WTC11 (cell line): Measurements from ENCODE around the gene JADE2. TPM values are rescaled to one million over a fixed set of nuclear protein-coding genes. Genes with fewer than 3 reads are reported as not detected.
"Not testable (repeated sequence)": the region's sequence is repeated elsewhere in the genome, so short reads cannot be mapped to it uniquely, and the experiment has no call there.

Experiments used
- ATAC-seq: fragments of 200-7000 bp; cut with Tn5 transposase; 2 replicates; pipeline ENCODE4 v1.10.0; 2021; ENCODE audit warnings: mild to moderate bottlenecking, moderate library complexity
- CTCF ChIA-PET: fragments of 300-600 bp; sonication (Branson Sonifier 250); formaldehyde crosslinking; loops from one replicate; lab custom pipeline; 2021; ENCODE audit warnings: antibody characterized with exemption; lab: Charles Lee
- POLR2A ChIA-PET: fragments of 350-600 bp; sonication (Branson Sonifier 250); formaldehyde crosslinking; loops from one replicate; lab custom pipeline; 2021; ENCODE audit warnings: antibody characterized with exemption; lab: Charles Lee
- DNase-seq: peaks from one replicate; pipeline ENCODE4 v3.0.0; 2021; ENCODE audit warnings: low spot score
- H3K27ac Mint-ChIP-seq: 2 replicates; pipeline ENCODE4 v1.8.0; 2021; ENCODE audit warnings: mixed read lengths
- H3K27me3 Mint-ChIP-seq: 2 replicates; pipeline ENCODE4 v1.8.0; 2021; ENCODE audit warnings: low read depth, mild to moderate bottlenecking, moderate library complexity, mixed read lengths
- H3K36me3 Mint-ChIP-seq: 2 replicates; pipeline ENCODE4 v1.8.0; 2021; ENCODE audit warnings: mixed read lengths
- H3K4me1 Mint-ChIP-seq: 2 replicates; pipeline ENCODE4 v1.8.0; 2022; ENCODE audit warnings: mixed read lengths
- H3K4me3 Mint-ChIP-seq: 2 replicates; pipeline ENCODE4 v1.8.0; 2021; ENCODE audit warnings: mild to moderate bottlenecking, moderate library complexity, mixed read lengths
- H3K9me3 Mint-ChIP-seq: 2 replicates; pipeline ENCODE4 v1.8.0; 2021; ENCODE audit warnings: mixed read lengths
- CBFB ChIP-seq: sonication (generic); formaldehyde crosslinking; IDR thresholded peaks from 2 replicates; pipeline ENCODE4 v1.8.1; 2022; ENCODE audit warnings: mild to moderate bottlenecking, low read depth, missing genetic modification reagents
- CREM ChIP-seq: sonication (generic); formaldehyde crosslinking; IDR thresholded peaks from 2 replicates; pipeline ENCODE4 v1.8.1; 2022; ENCODE audit warnings: mild to moderate bottlenecking, missing genetic modification reagents, moderate library complexity
- ELF4 ChIP-seq: sonication (generic); formaldehyde crosslinking; IDR thresholded peaks from 2 replicates; pipeline ENCODE4 v1.8.1; 2022; ENCODE audit warnings: low read depth, mild to moderate bottlenecking, moderate library complexity, missing genetic modification reagents
- FOXP1 ChIP-seq: sonication (generic); formaldehyde crosslinking; IDR thresholded peaks from 2 replicates; pipeline ENCODE4 v1.8.0; 2022; ENCODE audit warnings: missing genetic modification reagents, mild to moderate bottlenecking, moderate library complexity, borderline replicate concordance
- NFE2L1 ChIP-seq: sonication (generic); formaldehyde crosslinking; IDR thresholded peaks from 2 replicates; pipeline ENCODE4 v1.8.1; 2023; ENCODE audit warnings: missing genetic modification reagents
- NFYB ChIP-seq: sonication (generic); formaldehyde crosslinking; conservative IDR thresholded peaks from 2 replicates; pipeline ENCODE4 v1.8.0; 2022; ENCODE audit warnings: low read depth, missing genetic modification reagents
- OVOL2 ChIP-seq: fragments of 250-450 bp; sonication (Bioruptor Pico); IDR thresholded peaks from 2 replicates; pipeline ENCODE4 v1.9.0; 2021; ENCODE audit warnings: mild to moderate bottlenecking, borderline replicate concordance
- SOX15 ChIP-seq: fragments of 250-450 bp; sonication (Bioruptor Pico); IDR thresholded peaks from 2 replicates; pipeline ENCODE4 v1.9.0; 2021; ENCODE audit warnings: mild to moderate bottlenecking
- TCF7 ChIP-seq: sonication (generic); formaldehyde crosslinking; IDR thresholded peaks from 2 replicates; pipeline ENCODE4 v1.8.0; 2022; ENCODE audit warnings: mild to moderate bottlenecking, low read depth, missing genetic modification reagents, moderate library complexity
- TEAD4 ChIP-seq: sonication (generic); formaldehyde crosslinking; IDR thresholded peaks from 2 replicates; pipeline ENCODE4 v1.8.0; 2022; ENCODE audit warnings: mild to moderate bottlenecking, missing genetic modification reagents
- ZNF219 ChIP-seq: sonication (generic); formaldehyde crosslinking; IDR thresholded peaks from 2 replicates; pipeline ENCODE4 v1.8.0; 2023; ENCODE audit warnings: missing genetic modification reagents, mild to moderate bottlenecking, borderline replicate concordance
- ZNF671 ChIP-seq: fragments of 250-450 bp; sonication (Bioruptor Pico); IDR thresholded peaks from 2 replicates; pipeline ENCODE4 v1.8.0; 2021; ENCODE audit warnings: mild to moderate bottlenecking
- total RNA-seq: library from RNA; stranded (reverse); gene quantifications from 3 replicates; pipeline ENCODE4 v1.2.3, GENCODE V29; 2021
- TF ChIP-seq, protein P1 (sequence below): sonication (generic); formaldehyde crosslinking; IDR thresholded peaks from 2 replicates; pipeline ENCODE4 v1.8.1; 2022; ENCODE audit warnings: mild to moderate bottlenecking, moderate library complexity, missing genetic modification reagents
- TF ChIP-seq, protein P2 (sequence below): sonication (generic); formaldehyde crosslinking; IDR thresholded peaks from 2 replicates; pipeline ENCODE4 v1.8.0; 2023; ENCODE audit warnings: missing genetic modification reagents, mild to moderate bottlenecking, borderline replicate concordance
- TF ChIP-seq, protein P3 (sequence below): sonication (generic); formaldehyde crosslinking; conservative IDR thresholded peaks from 2 replicates; pipeline ENCODE4 v1.8.1; 2023; ENCODE audit warnings: mild to moderate bottlenecking, low read depth, missing genetic modification reagents, moderate library complexity
- TF ChIP-seq, protein P4 (sequence below): sonication (generic); formaldehyde crosslinking; IDR thresholded peaks from 2 replicates; pipeline ENCODE4 v1.8.1; 2023; ENCODE audit warnings: mild to moderate bottlenecking, missing genetic modification reagents, moderate library complexity

Gene JADE2
- total RNA-seq, 1 experiment from 2014 or later: 40.8 TPM

DNA sequence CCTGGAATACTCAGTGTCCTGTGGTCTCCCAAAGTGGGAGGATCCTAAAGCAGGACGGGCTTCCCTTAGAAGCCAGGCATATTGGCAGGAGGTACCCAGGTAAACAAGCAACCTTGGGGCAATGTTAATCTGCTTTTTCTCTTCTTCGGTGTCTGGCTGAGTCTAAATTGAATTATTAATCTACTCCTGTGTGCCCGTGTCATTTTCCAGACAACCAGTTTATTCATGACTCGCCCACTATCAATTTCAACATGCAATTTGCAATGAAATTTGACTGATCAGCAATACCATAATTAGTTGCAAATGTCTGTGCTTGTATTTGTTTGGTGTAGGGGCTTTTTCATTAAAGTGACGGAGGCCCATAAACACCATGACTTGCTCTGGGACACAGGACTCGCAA lies 32.9 kb upstream of the JADE2 start (continued):
- no peak for TF ChIP-seq NFE2L1 (CRISPR knock-in tag)
- TF ChIP-seq CREM: no peak
- TF ChIP-seq FOXP1 (CRISPR knock-in tag): no peak
- no peak for TF ChIP-seq CBFB
- TF ChIP-seq SOX15 (CRISPR knock-in tag): no peak
- no peak for TF ChIP-seq ZNF219 (CRISPR knock-in tag)
- TF ChIP-seq ZNF671 (CRISPR knock-in tag): no peak
- TF ChIP-seq OVOL2 (CRISPR knock-in tag): no peak

DNA sequence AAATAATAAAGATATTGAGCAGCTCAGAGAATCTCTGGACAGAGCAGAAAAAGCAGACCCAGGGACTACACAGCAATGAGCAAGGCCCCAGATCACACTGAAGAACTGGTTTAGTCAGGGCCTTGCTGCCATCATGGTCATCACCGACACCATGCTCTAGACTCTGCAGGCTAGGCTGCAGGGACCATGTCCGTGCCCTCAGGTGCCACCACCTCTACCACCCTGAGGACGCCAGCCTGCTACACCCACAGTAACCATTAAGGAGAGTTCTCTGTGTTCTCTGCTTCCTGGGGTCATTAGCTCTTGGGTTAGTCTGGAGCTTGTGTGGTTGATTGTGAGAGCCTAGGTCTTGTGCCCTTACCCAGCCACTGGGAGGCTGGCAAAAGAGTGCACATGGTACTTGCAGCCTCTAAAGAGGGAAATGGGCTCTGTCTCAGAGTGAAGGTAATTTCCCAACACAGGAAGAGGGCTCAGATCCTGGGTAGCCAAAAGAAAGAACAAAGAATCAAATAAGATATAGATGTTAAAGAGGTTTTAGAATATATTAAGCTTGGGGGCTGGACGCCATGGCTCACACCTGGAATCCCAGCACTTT lies 31.9 kb upstream of the JADE2 start:
- Mint-ChIP-seq H3K9me3 (no peaks in the 10 kb centered on the region), H3K4me3 (no peak overlapping the region), H3K27me3 (no peaks in the 10 kb centered on the region), H3K4me1 (no peaks in the 10 kb centered on the region), H3K27ac (no peak overlapping the region), H3K36me3 (no peaks in the 10 kb centered on the region)
- ATAC-seq: no peak
- ChIA-PET CTCF (no interaction called here), POLR2A (no interaction called here)
- TF ChIP-seq, protein P1, sequence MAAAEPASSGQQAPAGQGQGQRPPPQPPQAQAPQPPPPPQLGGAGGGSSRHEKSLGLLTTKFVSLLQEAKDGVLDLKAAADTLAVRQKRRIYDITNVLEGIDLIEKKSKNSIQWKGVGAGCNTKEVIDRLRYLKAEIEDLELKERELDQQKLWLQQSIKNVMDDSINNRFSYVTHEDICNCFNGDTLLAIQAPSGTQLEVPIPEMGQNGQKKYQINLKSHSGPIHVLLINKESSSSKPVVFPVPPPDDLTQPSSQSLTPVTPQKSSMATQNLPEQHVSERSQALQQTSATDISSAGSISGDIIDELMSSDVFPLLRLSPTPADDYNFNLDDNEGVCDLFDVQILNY (CRISPR knock-in tag): no peak
- no peak for TF ChIP-seq TEAD4 (CRISPR knock-in tag)
- no peak for TF ChIP-seq TCF7
- DNase-seq: no peak

DNA sequence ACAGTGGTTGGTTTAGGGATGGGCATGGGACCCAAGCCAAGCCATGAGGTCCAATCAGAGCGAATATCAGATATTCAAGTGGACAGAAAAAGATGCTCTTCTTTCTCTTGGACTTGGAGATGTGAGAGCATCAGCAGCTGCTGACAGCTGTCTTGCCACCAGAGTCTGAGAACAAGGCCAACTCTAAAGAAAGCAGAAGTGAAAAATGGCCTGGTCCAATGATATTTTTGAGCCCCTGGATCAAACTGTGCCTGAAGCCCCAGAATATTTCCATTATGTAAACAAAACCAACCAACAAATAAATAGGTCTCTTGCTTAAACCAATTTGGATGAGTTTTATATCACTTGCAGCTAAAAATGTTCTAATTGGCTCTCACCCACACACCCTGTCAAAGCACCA lies 30.7 kb upstream of the JADE2 start:
- no peaks in the 10 kb centered on the region for H3K9me3 Mint-ChIP-seq
- ChIA-PET CTCF (interaction anchor here (1.5 kb wide), 1 partner anchor 11 kb away, joined by 3 read pairs; no protein-coding TSS in a partner anchor), POLR2A (no interaction called here)
- H3K36me3 Mint-ChIP-seq: no peaks in the 10 kb centered on the region
- no peak for ATAC-seq
- DNase-seq: no peak
- H3K4me1 Mint-ChIP-seq: no peaks in the 10 kb centered on the region
- H3K4me3 Mint-ChIP-seq: no peak overlapping the region
- no peaks in the 10 kb centered on the region for H3K27me3 Mint-ChIP-seq
- TF ChIP-seq, protein P2, sequence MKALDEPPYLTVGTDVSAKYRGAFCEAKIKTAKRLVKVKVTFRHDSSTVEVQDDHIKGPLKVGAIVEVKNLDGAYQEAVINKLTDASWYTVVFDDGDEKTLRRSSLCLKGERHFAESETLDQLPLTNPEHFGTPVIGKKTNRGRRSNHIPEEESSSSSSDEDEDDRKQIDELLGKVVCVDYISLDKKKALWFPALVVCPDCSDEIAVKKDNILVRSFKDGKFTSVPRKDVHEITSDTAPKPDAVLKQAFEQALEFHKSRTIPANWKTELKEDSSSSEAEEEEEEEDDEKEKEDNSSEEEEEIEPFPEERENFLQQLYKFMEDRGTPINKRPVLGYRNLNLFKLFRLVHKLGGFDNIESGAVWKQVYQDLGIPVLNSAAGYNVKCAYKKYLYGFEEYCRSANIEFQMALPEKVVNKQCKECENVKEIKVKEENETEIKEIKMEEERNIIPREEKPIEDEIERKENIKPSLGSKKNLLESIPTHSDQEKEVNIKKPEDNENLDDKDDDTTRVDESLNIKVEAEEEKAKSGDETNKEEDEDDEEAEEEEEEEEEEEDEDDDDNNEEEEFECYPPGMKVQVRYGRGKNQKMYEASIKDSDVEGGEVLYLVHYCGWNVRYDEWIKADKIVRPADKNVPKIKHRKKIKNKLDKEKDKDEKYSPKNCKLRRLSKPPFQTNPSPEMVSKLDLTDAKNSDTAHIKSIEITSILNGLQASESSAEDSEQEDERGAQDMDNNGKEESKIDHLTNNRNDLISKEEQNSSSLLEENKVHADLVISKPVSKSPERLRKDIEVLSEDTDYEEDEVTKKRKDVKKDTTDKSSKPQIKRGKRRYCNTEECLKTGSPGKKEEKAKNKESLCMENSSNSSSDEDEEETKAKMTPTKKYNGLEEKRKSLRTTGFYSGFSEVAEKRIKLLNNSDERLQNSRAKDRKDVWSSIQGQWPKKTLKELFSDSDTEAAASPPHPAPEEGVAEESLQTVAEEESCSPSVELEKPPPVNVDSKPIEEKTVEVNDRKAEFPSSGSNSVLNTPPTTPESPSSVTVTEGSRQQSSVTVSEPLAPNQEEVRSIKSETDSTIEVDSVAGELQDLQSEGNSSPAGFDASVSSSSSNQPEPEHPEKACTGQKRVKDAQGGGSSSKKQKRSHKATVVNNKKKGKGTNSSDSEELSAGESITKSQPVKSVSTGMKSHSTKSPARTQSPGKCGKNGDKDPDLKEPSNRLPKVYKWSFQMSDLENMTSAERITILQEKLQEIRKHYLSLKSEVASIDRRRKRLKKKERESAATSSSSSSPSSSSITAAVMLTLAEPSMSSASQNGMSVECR (CRISPR knock-in tag): no peak
- TF ChIP-seq, protein P3, sequence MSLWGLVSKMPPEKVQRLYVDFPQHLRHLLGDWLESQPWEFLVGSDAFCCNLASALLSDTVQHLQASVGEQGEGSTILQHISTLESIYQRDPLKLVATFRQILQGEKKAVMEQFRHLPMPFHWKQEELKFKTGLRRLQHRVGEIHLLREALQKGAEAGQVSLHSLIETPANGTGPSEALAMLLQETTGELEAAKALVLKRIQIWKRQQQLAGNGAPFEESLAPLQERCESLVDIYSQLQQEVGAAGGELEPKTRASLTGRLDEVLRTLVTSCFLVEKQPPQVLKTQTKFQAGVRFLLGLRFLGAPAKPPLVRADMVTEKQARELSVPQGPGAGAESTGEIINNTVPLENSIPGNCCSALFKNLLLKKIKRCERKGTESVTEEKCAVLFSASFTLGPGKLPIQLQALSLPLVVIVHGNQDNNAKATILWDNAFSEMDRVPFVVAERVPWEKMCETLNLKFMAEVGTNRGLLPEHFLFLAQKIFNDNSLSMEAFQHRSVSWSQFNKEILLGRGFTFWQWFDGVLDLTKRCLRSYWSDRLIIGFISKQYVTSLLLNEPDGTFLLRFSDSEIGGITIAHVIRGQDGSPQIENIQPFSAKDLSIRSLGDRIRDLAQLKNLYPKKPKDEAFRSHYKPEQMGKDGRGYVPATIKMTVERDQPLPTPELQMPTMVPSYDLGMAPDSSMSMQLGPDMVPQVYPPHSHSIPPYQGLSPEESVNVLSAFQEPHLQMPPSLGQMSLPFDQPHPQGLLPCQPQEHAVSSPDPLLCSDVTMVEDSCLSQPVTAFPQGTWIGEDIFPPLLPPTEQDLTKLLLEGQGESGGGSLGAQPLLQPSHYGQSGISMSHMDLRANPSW: no peak
- TF ChIP-seq ZNF671 (CRISPR knock-in tag) (no peak), SOX15 (CRISPR knock-in tag) (no peak), ELF4 (CRISPR knock-in tag) (no peak), NFYB (CRISPR knock-in tag) (no peak)
- TF ChIP-seq, protein P4, sequence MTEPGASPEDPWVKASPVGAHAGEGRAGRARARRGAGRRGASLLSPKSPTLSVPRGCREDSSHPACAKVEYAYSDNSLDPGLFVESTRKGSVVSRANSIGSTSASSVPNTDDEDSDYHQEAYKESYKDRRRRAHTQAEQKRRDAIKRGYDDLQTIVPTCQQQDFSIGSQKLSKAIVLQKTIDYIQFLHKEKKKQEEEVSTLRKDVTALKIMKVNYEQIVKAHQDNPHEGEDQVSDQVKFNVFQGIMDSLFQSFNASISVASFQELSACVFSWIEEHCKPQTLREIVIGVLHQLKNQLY (CRISPR knock-in tag): no peak
- H3K27ac Mint-ChIP-seq: no peak overlapping the region

DNA sequence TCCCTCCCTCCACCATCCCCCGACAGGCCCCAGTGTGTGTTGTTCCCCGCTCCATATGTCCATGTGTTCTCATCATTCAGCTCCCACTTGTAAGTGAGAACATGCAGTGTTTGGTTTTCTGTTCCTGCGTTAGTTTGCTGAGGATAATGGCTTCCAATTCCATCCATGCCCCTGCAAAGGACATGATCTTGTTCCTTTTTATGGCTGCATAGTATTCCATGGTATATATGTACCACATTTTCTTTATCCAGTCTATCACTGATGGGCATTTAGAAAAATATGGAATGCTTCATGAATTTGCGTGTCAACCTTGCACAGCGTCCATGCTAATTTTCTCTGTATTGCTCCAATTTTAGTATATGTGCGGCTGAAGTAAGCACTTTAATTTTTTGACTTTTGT lies 25.6 kb upstream of the JADE2 start:
- POLR2A ChIA-PET, DNase-seq, H3K27me3 Mint-ChIP-seq, H3K36me3 Mint-ChIP-seq, ATAC-seq, H3K4me3 Mint-ChIP-seq, H3K4me1 Mint-ChIP-seq, H3K9me3 Mint-ChIP-seq, H3K27ac Mint-ChIP-seq: not testable (repeated sequence)
- CTCF ChIA-PET: interaction anchor here (1.8 kb wide), 1 partner anchor 87 kb away, joined by 7 read pairs; no protein-coding TSS in a partner anchor
